Right renal pelvis (tissue), 4 donors: ENCODE measurements around the gene ZCCHC2. TPM values are rescaled to one million over a fixed set of nuclear protein-coding genes. Genes with fewer than 3 reads are reported as not detected.

ENCODE experiments used
- DNase-seq, 4 donors: peaks; one replicate each; pipeline ENCODE4 v3.0.0-alpha.2; 2013; ENCODE audit warnings: low read depth in 4 of 4, low spot score in 3 of 4, missing footprints in 1 of 4
- polyA plus RNA-seq, 4 donors: library from polyadenylated mRNA; unstranded; fragments of 120-200 nt; gene quantifications; one replicate each; pipeline ENCODE4 v1.2.1, GENCODE V29; 2013; ENCODE audit not compliant: insufficient read length in 4 of 4

ZCCHC2 gene
- polyA plus RNA-seq, 4 donors = 13.1 to 19.6 (median 15.1) TPM

DNA sequence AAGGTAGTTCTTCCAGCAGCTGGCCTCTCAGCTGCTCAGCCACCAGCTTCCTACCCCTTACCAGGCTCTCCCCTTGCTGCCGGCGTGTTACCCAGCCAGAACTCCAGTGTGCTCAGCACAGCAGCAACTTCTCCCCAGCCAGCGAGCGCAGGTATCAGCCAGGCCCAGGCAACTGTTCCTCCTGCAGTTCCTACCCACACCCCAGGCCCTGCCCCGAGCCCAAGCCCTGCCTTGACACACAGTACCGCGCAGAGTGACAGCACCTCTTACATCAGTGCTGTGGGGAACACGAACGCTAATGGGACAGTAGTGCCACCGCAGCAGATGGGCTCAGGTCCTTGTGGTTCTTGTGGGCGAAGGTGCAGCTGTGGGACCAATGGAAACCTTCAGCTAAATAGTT is 52.0 kb downstream of the ZCCHC2 start:
- no peak for DNase-seq

DNA sequence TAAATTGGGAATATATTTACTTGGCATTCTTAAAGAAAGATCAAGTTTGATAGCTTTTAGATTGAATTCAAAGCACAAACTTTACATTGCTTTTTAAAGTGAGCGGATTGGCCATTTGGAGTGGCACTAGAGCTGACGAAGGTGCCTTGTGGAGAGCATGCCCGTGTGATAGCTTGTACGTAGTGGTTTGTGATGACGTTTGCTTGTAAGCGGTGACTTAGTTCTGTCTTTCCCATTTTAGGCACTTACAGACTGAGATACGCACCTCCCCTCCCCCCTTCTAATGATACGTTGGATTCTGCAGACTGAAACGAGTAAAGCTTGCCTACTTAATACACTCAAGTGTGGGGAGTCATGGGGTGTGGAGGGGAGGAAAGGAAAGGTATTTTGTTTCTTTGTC is 53.4 kb downstream of the ZCCHC2 start:
- DNase-seq = no peak

DNA sequence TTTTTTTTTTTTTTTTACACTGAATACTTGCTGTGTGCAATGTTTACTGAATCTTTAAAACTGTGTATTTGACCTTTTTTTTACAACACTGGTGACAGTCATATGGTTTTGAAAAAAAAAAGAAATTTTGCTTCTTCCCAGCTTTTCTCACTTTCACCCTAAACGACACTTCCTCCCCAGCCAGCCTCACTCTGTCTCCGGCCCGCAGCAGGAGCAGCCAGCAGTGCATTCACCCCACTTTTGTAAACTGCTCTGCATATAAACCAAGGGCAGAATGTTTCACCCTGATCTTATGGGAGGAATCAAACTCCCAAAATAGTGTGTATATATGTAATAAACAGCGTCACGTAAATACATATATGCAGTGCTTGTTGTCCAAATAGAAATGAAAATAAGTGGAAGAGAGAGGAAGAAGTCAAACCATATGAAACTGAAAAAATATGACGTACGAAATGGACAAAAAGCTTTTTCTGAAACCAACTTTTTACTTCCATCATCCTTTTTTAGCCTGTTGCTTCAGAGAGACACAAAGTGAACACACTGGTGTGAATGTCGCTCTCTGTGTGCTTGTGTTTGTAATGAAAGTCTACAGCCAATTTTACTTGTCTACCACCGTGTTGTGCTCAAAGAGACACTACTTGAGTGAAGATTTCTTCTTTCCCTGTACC is 54.2 kb downstream of the ZCCHC2 start:
- DNase-seq = no peak

DNA sequence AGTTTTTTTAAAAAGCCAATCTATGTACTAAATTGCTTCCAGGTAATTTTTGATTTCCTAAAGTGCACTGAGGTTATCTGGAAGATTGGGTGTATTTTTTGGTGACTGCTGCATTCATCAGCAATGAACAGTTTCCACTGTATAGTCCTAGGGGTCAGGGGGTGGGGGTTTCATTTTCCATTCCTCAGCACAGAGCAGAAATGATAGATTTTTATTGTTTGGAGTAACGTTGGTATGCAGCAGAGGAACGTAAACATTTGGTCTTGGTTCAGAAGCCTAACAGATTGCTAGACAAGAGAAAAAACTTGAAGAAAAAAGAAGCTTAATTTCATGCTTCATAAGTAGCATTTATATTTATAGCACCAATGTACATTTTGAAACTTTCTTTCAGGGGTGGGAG is 54.9 kb downstream of the ZCCHC2 start:
- no peak for DNase-seq

DNA sequence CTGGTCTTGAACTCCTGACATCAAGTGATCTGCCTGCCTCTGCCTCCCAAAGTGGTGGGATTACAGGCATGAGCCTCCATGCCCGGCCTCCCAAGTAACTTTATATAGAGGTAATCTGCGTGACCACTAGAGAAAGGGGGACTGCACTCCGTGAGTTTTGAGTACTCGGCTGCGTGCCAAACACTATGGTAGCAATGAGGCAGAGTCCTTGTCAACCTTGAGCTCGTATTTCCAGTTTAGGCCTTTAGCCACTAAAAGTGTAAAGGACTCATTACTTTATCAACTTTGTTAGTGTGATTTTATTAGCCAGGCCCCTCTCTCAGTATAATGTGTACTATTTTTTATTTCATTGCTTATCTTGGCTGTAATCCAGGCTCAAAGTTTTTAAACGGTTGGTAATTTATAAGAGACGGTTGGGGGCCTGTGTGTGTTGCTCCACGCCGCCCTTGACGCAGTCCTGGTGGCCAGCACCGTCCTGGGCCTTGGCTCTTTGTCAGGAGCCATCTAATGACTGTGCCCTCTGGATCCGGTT is 56.2 kb downstream of the ZCCHC2 start:
- DNase-seq = no peak

DNA sequence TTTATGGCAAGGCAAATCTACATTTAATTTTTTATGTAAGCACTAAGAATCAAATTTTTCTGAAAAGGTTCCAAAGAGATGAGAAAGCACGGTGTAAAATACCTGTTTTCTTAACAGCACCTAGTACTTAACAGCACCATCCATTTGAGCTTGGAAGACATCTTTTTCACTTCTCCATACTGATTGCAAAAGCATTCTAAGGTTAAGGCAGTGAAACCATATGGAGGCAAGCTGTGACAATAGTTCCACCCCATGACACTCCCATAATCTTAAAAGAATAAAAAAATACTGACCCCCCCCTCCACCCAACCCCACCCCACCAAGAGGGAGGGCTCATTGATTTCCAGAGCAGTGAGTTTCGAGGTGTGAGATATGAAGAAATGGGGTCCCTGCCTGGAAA is 60.6 kb downstream of the ZCCHC2 start:
- no peak for DNase-seq

DNA sequence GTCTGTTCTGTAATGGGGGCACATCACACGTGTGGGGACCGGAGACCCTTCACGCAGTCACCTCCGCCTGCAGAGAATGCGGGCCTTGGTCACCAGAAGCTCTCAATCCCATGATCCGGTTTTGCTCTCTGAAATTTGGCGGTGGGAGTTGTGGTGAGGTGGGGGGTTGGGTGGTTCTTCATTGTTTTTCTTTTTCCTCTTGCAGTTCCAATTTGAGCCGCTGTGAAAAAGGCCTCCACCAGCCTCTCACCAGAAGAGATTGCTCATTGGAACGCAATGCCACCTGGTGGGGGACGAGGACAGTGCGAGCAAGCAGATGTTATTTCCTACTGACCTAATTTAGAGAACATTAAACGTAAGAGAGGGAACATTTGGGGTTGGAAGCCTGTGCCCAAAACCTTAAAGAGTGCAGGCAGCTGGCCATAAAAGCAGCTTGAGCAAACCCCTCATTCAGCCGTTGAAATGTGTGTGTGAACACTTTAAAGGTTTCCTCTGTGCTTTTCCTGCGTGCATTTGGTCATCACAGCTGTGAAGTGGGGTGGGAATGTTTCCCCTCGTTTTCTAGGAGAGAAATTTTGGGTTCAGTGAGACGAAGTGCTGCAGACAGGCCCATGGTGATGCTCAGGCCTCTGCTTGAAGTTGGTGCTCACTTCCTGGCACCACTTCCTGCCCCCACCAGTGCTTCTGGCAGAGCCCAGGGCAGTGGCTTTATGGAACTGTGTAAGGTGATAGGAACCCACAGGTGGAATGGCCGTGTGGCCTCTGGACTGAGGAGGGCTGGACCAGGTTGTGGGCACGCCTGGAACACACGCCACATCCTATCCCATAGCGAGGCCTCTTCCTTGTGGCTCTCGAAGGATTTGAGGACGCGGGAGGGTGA is 61.7 kb downstream of the ZCCHC2 start:
- DNase-seq = peak; percentile 76 to 86 (median 78)

DNA sequence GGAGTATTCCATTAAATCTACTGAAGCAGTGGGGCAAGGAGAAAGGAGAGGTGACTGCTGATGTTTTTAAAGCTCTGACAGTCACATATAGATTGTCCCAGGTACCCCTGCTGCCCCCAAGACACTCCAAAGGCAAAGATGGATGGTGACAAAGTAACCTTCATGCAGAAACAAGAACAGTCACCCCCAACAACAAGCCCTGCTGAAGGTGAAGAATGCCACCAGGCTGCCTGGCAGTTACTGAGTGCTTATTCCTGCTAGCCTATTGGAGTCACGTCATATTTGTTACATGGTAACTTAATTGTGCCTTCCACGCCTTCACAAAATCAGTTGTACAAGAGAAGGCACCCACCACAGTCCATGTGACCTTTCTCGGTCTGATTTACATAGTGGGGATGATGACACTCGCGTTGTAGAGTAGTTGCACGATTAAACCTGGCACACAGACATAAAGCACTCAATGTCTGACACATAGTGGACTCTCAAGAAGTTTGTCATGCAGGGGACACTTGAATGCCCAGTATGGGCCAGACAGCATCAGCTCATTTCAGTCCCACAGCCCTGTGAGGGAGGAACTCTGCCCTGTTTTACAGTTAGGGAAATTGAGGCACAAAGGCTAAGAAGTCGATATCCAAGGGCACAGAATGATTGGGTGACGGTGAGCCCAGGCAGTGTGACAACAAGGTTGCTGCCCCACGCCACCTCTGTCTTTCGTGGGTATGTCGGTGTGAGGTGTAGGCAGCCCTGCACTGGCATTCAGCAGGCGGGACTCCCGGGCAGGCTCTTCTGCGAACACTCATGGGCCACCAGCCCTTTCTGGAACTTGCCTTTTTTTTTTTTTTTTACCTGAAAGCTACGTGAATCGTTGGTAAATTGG is 62.7 kb downstream of the ZCCHC2 start:
- no peak for DNase-seq

DNA sequence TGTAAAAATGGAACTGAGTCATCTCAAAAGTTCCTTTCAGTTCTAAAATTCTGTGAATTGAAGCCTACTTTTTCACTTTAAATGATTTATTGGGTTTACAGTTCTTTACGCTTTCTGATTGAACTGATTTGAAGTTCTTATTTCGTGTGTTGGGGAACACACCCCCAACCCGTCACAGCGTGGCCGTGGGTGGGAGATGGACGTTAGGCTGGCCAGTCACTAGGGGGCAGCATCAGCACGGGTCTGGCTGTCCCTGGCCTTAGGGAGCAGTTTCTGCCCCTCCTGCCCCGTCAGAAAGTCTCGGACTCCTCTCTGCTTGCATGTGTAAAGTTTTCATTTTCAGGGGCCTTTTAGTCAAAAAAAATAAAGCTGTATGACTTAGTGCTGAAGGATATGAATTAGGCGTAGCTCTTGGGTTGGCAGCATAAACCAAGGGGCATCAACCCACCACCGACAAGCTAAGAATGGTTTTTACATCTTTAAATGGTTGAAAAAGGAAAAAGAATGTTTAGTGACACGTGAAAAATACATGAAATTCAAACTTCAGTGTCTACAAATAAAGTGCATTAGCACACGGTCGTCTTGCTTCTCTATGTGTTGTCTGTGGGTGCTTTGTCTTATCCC is 63.4 kb downstream of the ZCCHC2 start:
- DNase-seq = peak in 3 of 4 donors; percentile 38 to 62 (median 56)

DNA sequence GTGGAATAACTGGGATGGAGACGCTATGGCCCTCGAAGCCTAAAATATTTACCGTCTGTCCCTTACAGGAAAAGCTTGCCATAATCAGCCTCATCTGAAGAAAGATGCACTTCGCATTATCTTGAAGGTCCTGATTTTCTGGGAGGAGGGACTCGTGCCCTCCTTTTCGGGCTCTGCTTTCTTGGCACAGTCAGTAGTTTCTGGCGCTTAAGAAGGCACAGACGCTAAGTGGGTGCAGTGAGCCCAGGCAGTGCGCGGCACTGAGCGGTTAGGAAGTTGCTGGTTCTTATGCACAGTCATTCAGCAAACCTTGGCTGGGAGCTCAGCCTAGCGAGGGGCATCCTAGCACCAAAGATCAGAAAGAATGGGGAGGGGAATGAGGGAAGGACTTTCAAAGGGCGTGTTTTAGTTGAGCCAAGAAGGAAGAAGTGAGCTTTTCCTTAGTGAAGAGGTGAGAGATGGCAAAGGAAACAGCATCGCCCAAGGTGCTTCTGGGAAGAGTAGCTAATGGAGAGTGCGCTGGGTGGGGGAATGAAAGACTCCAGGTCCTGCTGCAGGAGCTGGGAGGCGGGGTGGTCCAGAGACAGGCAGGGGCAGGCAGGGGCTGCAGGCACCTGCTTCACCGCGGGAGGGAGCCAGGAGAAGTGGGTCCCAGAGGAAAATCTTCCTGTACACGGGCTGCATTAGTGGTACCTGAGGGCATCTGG is 64.1 kb downstream of the ZCCHC2 start:
- no peak for DNase-seq

DNA sequence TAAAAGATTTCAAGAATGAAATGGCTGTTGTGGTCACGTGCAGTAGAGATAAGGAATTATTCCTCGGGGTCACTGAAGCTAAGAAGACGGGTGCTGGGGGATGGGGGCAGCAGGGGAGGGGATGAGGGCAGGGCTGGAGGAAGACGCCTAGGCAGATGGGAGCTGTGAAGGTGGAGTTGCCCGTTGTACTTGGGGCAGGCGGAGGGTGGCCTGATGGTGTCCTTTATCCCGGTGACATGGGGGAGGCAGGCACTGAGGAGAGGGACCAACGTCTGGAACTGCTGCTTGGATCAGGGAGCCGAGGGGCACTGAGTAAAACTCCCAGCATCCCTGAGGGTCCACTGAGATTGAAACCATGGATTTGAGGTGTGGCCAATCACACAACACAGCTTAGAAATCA is 64.9 kb downstream of the ZCCHC2 start:
- no peak for DNase-seq

DNA sequence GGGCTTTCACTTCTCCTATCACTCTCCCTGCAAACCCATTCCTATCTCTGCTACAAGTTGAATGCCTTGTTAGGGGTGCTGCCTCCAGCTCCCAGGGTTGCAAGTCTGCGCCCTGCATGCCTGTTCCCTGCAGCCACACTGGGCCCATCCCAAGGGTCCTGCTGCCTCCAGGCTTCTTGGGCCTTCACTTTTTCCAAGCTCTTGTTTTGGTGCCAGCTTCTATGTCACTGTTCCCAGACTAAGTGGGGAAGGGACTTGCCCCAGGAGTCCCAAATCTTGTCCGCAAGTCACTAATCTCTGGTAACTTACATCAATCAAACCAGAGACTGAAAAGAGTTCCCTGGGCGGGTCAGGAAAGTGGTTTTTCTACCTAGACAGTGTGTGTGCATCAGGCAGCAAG is 65.4 kb downstream of the ZCCHC2 start:
- no peak for DNase-seq

DNA sequence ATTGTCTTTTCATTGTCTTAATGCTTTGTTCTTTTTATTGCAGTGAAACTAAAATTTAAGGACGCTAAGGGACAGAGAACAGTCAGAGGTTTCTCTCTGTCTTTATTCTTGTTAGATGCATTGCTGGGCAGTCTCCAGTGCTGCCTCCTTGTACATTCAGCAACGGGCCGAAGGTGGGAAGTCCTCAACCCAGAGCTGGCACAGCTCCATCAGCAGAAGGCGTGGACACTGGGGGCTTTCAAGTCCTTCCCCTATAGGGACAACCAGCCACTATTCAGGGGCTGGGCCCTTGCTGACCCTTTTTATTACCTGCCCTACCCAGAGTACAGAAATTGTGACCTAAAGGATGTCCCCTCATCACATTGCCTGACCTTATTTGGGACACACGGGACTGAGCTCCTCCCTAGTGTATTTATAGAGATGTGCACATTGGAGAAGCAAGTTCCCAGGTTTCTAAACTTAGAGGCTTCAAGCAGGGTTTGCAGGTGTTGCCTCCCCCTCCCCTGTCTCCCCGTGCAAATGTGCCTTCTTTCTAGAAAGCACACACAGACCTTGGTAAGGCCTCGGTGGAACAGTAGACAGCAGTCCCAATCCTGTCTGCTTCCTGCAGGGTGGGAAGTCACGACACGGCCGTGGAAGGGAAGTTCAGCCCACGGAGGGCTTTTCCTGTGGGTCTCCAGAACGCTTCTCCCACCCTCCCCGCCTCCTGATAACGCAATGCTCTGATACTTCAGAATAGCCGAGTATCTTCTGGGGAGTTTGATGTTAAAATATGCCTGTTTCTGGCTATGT is 68.2 kb downstream of the ZCCHC2 start:
- no peak for DNase-seq

DNA sequence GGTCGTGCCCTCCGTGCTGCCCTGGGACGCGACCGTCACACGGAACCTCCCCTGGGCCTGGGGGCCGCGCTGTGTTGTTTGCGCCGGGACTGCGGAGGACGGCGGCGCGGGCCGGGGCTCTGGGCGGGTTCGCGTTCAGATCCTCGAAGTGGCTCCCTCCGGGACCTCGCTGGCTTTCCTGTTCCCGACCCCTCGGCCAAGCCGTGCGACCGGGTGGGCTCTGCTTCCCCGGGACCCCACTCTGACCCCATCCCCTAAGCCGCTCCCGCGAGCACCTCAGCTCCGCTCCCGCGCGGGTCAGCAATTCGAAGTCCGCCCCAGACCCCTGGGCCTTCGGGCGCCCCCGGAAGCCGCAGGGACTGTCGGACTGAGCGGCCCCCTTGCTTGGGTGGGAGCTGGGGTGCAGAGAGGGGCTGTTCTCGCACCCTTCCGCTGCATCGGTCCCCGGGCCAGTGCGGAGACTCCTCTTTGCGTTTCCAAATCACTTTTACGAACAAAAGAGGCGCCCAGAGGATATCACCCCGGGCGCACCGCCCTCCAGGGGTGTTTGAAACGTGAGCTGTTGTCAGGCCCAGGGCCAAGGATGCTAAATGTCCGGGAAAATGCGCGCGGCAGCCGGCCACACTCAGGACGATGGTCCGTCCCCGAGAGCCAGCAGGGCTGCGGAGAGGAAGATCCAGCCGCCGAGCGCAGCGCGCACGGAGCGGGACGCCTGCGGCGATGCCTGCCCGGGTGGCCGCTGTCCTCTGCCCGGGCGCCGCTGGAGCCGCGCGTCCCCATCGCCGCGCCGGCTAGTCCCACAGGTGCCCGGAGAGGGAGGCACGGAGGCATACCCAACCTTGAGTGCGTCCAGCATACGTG is 73.5 kb downstream of the ZCCHC2 start:
- DNase-seq = no peak

DNA sequence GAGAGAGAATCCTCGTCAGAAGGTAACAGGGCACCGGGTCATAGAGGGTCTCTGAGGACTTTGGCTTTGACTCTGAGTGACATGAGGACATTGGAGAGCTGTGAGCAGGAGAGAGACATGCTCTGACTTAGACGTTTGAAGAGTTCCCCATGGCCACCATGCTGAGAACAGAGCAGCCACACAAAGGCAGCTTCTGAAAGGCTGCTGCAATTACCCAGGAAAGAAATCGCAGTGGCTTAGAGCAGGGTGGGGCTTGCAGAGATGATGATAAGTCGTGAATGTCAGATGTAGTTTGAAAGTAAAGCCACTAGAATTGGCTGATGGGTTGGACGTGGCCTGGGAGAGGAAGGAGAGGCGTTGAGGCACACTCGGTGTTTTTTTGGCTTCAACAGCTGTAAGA is 79.0 kb downstream of the ZCCHC2 start:
- no peak for DNase-seq

DNA sequence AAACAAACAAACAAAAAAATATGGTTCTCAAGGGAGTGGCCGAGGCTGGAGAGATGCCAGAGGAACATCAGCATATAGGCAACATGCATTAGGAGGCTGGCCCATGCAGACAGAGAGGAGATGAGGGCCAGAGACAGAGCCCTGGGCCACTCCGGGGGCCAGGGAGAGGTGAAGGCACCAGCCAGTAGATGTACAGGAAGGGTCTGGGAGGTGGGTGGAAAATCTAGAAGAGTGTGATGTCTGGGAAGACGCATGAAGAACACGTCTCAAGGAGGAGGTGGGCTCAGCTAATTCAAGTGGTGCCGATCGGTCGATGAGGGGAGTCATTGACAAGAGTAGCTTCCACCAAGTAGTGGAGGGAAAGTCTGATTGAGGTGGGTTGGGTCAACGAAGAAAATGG is 79.9 kb downstream of the ZCCHC2 start:
- DNase-seq = no peak

DNA sequence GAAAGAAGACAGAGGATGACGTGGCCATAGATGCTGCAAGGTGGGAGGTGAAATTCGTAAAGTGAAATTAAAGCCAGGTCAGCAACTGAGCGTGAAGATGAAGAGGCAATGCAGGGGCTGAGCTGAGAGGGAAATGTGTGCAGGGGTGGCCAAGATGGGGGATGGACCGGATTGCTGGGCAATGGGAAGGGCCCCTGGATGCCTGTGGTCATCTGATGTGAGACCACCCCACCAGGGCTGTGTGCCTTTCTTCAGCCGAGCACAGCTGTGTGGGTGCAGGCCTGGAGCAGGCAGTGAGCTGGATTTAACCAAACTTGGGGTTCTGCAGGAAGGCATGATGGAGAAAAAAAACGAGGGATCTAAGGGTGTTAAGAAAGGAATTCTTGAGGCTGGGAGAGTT is 80.4 kb downstream of the ZCCHC2 start:
- no peak for DNase-seq

DNA sequence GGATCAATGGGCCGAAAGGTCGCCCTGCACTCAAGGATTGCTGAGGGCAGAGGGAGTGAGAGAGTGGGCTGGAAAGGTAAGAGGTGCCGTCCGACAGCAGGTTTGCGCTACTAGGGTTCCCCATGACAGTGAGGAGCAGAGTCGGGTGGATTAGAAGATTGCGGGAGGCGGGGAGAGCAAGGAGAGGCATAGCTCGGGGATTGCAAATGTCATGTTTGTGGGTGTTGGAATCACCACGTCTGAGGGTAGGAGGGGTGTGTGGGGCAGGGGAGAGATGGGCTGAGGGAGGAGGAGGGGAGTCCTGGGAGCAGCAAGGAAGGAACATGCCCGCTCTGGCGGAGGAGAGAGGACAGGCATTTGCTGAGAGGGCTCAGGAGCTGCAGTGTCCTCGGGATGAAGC is 81.2 kb downstream of the ZCCHC2 start:
- DNase-seq = no peak
